HL-60/S4 treated with phorbol 12-myristate 13-acetate at 8.2 ng/mL for 4 days and 3 days (cell line): ENCODE data around the gene SEMA3C.
"Not testable (repeated sequence)": the region's sequence is repeated elsewhere in the genome, so short reads cannot be mapped to it uniquely, and the experiment has no call there.

Experiments
- in situ Hi-C: fragments of 300-500 bp; cut with MboI; formaldehyde crosslinking; loops from 2 replicates; pipeline ENCODE4 v1.15.0; 2022; ENCODE audit warnings: low sequenced_read_pairs

Gene SEMA3C

GRCh38 chr7:80929619-80930018, 10.8 kb upstream of the SEMA3C start:
- in situ Hi-C loops, result no loop called here

DNA sequence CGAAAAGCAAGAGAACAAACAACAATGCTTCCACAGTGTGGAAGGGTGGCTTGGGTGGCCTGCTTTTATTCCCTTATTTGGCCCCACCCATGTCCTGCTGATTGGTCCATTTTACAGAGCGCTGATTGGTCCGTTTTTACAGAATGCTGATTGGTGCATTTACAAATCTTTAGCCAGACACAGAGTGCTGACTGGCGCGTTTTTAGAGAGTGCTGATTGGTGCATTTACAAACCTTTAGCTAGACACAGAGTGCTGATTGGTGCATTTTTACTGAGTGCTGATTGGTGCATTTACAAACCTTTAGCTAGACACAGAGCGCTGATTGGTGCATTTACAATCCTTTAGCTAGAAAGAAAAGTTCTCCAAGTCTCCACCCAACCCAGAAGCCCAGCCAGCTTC, 8.1 kb upstream of the SEMA3C start:
- in situ Hi-C loops, result not testable (repeated sequence)

DNA sequence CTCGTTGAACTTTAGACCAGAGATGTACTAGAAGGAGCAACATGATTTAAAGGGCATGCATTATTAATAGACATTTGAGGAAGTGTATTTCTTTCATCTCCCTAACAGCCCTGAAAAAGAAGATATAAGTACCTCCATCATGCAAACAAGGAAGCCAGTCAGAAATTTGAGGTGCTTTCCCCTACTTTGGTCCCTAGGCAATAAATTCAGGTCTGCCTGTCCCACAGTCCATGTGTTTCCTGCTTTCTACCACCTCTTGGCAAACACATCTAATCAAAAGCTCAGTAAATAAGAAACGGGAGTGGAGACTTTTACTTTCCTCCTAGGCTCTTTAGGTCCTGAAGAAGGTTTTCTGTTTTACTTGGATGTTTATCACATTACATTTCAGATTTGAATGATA, 5.2 kb upstream of the SEMA3C start:
- in situ Hi-C loops, result no loop called here

DNA sequence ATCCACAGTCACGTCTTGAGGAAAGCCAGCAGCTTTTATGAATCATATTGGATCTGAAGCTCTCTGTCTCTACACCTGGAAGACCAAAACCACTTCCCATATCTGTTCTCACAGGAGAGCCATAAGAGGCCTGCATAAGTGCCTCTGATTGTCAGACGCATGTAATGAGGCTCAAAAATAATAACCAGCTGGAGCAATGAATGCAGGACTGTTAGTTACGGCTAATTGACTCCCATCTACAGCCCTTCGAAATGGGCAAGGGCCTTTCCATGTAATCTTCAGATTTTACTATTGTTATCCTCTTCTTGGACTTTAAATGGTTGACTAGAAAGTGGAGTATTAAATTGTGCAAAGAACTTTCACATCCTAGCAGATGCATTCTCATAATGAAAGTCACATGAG, 4.4 kb upstream of the SEMA3C start:
- in situ Hi-C loops, result no loop called here

GRCh38 chr7:80922253-80923049, 3.6 kb upstream of the SEMA3C start:
- in situ Hi-C loops, result no loop called here

GRCh38 chr7:80921130-80921529, 2.3 kb upstream of the SEMA3C start:
- in situ Hi-C loops, result no loop called here

DNA sequence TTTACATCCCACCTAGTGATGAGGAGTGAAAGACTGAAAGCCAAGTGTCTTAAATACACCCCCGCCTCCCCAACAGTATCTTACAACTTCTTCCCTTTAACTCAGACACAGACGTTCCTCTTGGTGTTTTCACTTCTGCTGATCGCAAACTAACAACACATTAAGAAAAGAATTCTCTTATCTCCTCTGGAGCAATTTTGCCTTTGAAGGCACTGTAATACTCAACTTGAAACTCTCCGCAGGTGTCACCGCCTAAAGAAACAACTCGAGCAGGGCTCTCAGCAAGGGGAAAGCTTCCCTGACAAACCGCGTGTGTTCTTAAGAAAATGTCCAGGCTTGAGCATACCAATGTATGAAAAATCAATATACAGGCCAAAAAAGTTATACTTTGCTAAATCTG, 452 bp downstream of the SEMA3C start:
- in situ Hi-C loops, result no loop called here

GRCh38 chr7:80916770-80917741, 1.8 kb downstream of the SEMA3C start:
- in situ Hi-C loops, result no loop called here

DNA sequence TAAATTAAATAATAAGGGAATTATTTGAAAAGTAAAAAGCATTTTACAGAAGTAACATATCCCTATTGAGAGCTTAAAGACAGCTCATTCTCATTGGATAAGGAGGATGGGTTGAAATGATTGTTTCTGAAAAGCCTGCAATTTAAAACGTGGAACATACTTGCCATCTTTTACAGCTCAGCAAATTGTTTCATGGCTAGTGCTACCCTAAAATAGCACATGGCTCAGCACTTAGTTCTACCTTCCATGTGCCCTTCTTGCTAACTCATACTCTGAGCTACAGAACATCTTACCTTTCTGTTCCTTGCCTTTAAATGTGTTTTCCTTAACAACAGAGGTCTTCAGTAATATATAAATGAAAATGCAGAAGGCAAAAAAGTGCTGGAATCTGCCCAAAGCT, 8.6 kb downstream of the SEMA3C start:
- in situ Hi-C loops, result no loop called here

DNA sequence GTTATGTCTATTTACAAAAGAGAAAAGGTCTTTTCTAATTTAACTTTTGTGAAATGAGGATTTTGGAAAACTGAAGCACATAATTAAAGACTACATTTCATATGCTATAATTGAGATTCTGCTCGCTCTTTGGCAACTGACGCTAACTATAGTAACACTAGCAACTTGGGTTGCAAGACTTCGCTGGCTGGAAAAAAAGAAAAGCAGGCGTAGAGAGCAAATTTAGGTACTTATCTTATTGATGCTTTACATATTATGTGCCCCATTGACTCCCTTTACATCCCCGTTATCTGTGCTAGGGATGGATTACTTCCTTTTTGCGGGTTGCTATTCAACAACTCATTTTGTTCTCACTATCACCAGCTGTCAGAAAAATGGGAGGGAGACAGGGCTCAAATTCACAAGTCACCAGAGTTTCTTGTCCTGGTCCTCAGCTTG, 10.5 kb downstream of the SEMA3C start:
- in situ Hi-C loops, result no loop called here

- in situ Hi-C loops, result no loop called here
These were observed 11.2 kb downstream of the SEMA3C start for GRCh38 chr7:80907612-80908011.

- in situ Hi-C loops, result no loop called here
These were observed 11.7 kb downstream of the SEMA3C start for GRCh38 chr7:80907141-80907601.

DNA sequence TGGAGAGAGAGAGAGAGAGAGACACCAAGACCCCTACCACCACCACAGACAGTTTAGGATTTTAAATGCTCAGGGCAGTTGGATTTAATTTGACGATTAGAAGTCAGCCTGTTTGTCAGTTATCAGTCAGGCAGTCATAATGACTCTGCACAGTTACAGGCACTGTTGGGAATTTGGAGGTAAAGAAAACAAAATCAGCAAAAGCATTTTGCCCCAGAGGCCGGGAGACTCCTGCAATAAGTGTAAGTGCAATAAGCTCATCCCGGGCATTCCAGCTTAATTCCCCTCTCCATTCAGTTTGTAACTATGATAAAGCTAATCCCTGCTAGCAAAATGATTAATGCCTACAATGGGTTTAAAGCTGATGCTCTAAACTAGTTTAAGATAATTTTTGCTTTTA, 13.5 kb downstream of the SEMA3C start:
- in situ Hi-C loops, result no loop called here

DNA sequence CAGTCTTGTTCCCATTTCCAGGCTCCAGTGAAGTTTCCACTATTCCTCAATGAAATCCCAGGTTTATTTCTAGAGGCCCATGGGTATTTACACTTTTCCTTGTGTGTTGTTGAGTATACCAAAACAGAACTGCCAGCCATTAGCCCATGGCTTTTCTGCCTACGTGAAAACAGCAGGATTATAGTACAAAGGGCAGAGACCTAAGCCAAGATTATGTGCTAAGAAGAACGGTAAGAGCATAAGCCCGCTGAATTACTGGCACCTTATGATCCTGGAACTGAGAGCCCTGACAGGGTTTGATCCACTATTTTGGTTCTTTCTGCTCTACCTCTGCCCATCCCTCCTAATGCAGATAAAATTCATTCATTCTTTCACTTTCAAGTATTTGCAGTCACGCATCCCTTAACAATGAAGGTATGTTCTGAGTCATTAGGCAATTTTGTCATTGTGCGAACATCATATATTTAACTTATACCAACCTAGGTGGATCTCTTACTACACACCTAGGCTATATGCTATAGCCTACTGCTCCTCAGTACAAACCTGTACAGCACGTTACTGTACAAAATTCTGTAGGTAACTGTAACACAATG, 16.0 kb downstream of the SEMA3C start:
- in situ Hi-C loops, result no loop called here

GRCh38 chr7:80902019-80902418, 16.8 kb downstream of the SEMA3C start:
- in situ Hi-C loops, result no loop called here

DNA sequence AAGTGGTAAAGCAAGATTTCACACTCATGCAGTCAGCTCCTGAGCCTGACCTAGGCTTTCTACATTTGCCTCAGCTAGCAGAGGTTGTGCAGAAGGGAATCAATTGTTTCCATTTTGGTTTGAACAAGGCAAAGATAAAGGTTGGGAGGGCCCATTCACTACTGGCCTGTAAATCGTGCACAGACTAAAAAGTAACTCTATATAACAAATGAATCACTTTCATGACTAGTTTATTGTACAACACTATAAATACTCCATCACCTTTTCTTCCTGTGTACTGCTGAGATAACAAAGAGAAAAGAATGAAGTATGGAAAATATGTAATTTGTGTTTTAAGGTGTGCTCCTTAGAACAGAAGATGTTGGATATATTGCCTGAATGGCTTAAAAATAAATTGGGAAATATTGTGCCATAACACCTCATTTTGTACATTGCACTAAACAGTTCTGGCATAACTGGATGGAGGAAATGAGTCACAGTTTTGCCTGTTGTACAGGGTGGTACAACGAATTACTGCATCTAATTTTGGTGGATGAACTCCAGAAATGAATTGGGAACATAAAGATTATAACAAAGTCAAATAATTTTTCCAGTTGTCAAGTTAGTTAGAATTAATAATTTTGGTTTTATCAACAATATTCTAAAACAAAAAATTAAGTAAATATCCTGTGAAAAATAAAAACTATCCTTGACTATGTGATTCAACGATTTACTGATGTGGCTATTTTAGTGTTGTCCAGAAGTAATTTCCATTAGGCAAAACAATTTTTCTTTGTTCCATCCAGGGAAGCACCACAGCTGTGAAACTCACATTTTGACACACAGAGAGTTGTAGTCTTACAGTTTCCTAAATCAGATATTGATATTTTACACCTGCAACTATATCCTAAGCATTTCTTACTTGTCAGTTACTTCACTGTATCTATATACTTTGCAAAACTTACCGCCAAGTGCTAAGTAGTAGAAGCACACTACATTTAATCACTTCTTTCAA, 18.0 kb downstream of the SEMA3C start:
- in situ Hi-C loops, result no loop called here

GRCh38 chr7:80896906-80897598, 21.8 kb downstream of the SEMA3C start:
- in situ Hi-C loops, result no loop called here

GRCh38 chr7:80895056-80895455, 23.8 kb downstream of the SEMA3C start:
- in situ Hi-C loops, result no loop called here

DNA sequence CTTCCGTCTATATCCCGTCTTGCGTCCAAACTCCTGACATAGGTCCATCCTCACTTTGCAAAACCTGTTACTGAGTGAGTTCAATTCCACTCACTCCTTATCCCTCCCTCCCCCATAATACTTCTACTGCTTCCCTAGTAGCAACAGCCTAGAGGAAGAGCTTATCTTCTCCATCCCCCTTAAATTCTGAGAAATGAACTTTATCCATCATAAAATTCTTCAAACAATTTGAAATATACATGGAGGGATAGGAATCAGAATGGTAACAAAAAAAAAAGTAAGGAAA, 27.6 kb downstream of the SEMA3C start:
- in situ Hi-C loops, result no loop called here
